Stimulated activated CD8-positive, alpha-beta memory T cell treated with anti-CD3 and anti-CD28 coated beads, Interleukin-7, amount 100 ng/mL, for 4 hours (primary cell): Measurements from ENCODE around the gene TAS1R3.
"Not testable (repeated sequence)": the region's sequence is repeated elsewhere in the genome, so short reads cannot be mapped to it uniquely, and the experiment has no call there.

ENCODE experiments used
- DNase-seq, 2 donors: peaks; one replicate each; pipeline ENCODE4 v3.0.0-alpha.2; 2020; ENCODE audit warnings: low read depth in 2 of 2

Gene TAS1R3

GRCh38 chr1:1309251-1310108, 21.6 kb upstream of the TAS1R3 start:
- no peak for DNase-seq

- DNase-seq = no peak
Observed at GRCh38 chr1:1310109-1310385, 21.0 kb upstream of the TAS1R3 start.

- no peak for DNase-seq
Observed at GRCh38 chr1:1310476-1311053, 20.5 kb upstream of the TAS1R3 start.

GRCh38 chr1:1311107-1312104, 19.7 kb upstream of the TAS1R3 start:
- DNase-seq = no peak

- no peak for DNase-seq
Observed at GRCh38 chr1:1312450-1313314, 18.4 kb upstream of the TAS1R3 start.

GRCh38 chr1:1313500-1314236, 17.4 kb upstream of the TAS1R3 start:
- DNase-seq = no peak

- DNase-seq = no peak
Observed at GRCh38 chr1:1314237-1314586, 16.9 kb upstream of the TAS1R3 start.

- no peak for DNase-seq
Observed at GRCh38 chr1:1314678-1315335, 16.3 kb upstream of the TAS1R3 start.

GRCh38 chr1:1315435-1315954, 15.6 kb upstream of the TAS1R3 start:
- no peak for DNase-seq

GRCh38 chr1:1316199-1316598, 14.9 kb upstream of the TAS1R3 start:
- DNase-seq = not testable (repeated sequence)

- DNase-seq = no peak
Observed at GRCh38 chr1:1317420-1317819, 13.7 kb upstream of the TAS1R3 start.

GRCh38 chr1:1318131-1318652, 12.9 kb upstream of the TAS1R3 start:
- DNase-seq = no peak

- no peak for DNase-seq
Observed at GRCh38 chr1:1318777-1319645, 12.1 kb upstream of the TAS1R3 start.

- DNase-seq = no peak
Observed at GRCh38 chr1:1319646-1319941, 11.5 kb upstream of the TAS1R3 start.

GRCh38 chr1:1320666-1321448, 10.2 kb upstream of the TAS1R3 start:
- no peak for DNase-seq

GRCh38 chr1:1321477-1321876, 9.6 kb upstream of the TAS1R3 start:
- no peak for DNase-seq

GRCh38 chr1:1322418-1322817, 8.7 kb upstream of the TAS1R3 start:
- DNase-seq = no peak

GRCh38 chr1:1322952-1323351, 8.1 kb upstream of the TAS1R3 start:
- DNase-seq = no peak
